Heart left ventricle (tissue), 16 donors: ENCODE measurements around the gene GH2. TPM values are rescaled to one million over a fixed set of nuclear protein-coding genes. Genes with fewer than 3 reads are reported as not detected.

Source experiments
- ATAC-seq, 4 donors: fragments of 200-7000 bp; cut with Tn5 transposase; one replicate each; pipeline ENCODE4 v1.9.1; 2020 to 2022; ENCODE audit warnings: moderate library complexity in 4 of 4, mild to moderate bottlenecking in 3 of 4, moderate number of reproducible peaks in 1 of 4
- DNase-seq, 5 donors: peaks; one replicate each; pipeline ENCODE4 v3.0.0-alpha.2; 2020
- H3K27ac ChIP-seq, 12 donors: fragments of 200-600 bp; sonication (generic) in 4 of 12; one replicate each; pipeline versions ENCODE4 v1.5.0 to v1.8.0; 2016 to 2022; ENCODE audit warnings: mild to moderate bottlenecking in 2 of 12
- H3K27me3 ChIP-seq, 9 donors: fragments of 200-600 bp; sonication (generic) in 2 of 9; one replicate each; pipeline versions ENCODE4 v1.5.1 to v1.8.0; 2016 to 2022; ENCODE audit warnings: mild to moderate bottlenecking in 3 of 9
- H3K36me3 ChIP-seq, 9 donors: fragments of 200-600 bp; sonication (generic) in 2 of 9; one replicate each; pipeline versions ENCODE4 v1.5.0 to v1.8.0; 2018 to 2022; ENCODE audit warnings: mild to moderate bottlenecking in 2 of 9
- H3K4me1 ChIP-seq, 12 donors: fragments of 200-600 bp; sonication (generic) in 4 of 12; one replicate each; pipeline versions ENCODE4 v1.5.0 to v1.8.0; 2016 to 2022; ENCODE audit warnings: mild to moderate bottlenecking in 3 of 12
- H3K4me3 ChIP-seq, 12 donors: fragments of 200-600 bp; sonication (generic) in 4 of 12; one replicate each; pipeline versions ENCODE4 v1.5.0 to v1.8.0; 2017 to 2022; ENCODE audit warnings: mild to moderate bottlenecking in 9 of 12, moderate library complexity in 4 of 12
- H3K9me3 ChIP-seq, 12 donors: fragments of 200-600 bp; sonication (generic) in 4 of 12; one replicate each; pipeline versions ENCODE4 v1.5.0 to v1.8.0; 2016 to 2022; ENCODE audit warnings: mild to moderate bottlenecking in 1 of 12
- POLR2A ChIP-seq, 2 donors: fragments of 450-650 bp; IDR thresholded peaks; one replicate each; pipeline ENCODE4 v1.6.1; 2017; ENCODE audit warnings: antibody characterized with exemption in 2 of 2, mild to moderate bottlenecking in 2 of 2, moderate library complexity in 2 of 2
- WGBS, 4 donors: extraction: QIAGEN DNeasy Blood & Tissue Kit in 2 of 4; methylation state at CpG; one replicate each; pipeline versions ENCODE4 v1.1.5 to v1.1.7; 2013 to 2018; 5-methylcytosine and 5-hydroxymethylcytosine counted together
- intact Hi-C, 10 donors: fragments of 100-400 bp; cut with DNase I; formaldehyde crosslinking; loops; one replicate each; pipeline versions ENCODE4 v1.11.1 to v1.14.2; 2022
- polyA plus RNA-seq, 2 donors: library from polyadenylated mRNA; stranded (reverse); fragments of 200-250 nt; gene quantifications; one replicate each; pipeline ENCODE4 v1.2.3, GENCODE V29; 2013
- total RNA-seq, 9 donors: library from RNA; depleted of rRNA in 2 of 9; stranded (reverse); fragments of >200 nt in 2 of 9; fragmentation: NEBNext Ultra II Directional in 3 of 9; extraction: Animal tissue kit (Norgen Biotek cat#: 25700) in 3 of 9; gene quantifications; one replicate each; pipeline versions ENCODE4 v1.1.0 to v1.2.4, GENCODE V29; 2016 to 2023
- TF ChIP-seq, protein P1 (sequence below), 12 donors: fragments of 200-600 bp; sonication (generic) in 4 of 12; IDR thresholded peaks; one replicate each; pipeline versions ENCODE4 v1.5.0 to v1.8.0; 2018 to 2022; ENCODE audit warnings: antibody characterized with exemption in 12 of 12, mild to moderate bottlenecking in 5 of 12
- donor health status: ischemic (EF 13 %, LVEDD 7.1; RV severe dilation, severe dysfunction).
- donor health status: healthy with polysubstance abuse.
- donor health status: DM: no; HTN: yes; CAD: no.
- donor health status: DM: no; HTN: no; CAD: no.
- donor health status: ischemic (EF 25% LVEDD 6.9; RV normal size, moderate dysfunction).
- donor health status: ischemic (EF 25% LVEDD 5.7; RV mildly dilated, moderate dysfunction).
- donor health status: healthy.
- donor health status: DM: yes; HTN: yes; CAD: no.
- donor health status: ischemic (EF 35%, LVEDD 5.7; RV mildly dilated, moderate dysfunction).
- donor health status: nonischemic (EF 11% LVEDD 7.7; RV severe dilation, severe dysfunction).
- donor health status: DM: yes; HTN: yes; CAD: no.
- donor health status: PGD.
- donor health status: ischemic (EF 29% LVEDD 5.4; RV normal size, mild dysfunction).
- donor health status: nonischemic (EF 23%, LVEDD 6.1; RV moderate dilation, normal function).

Gene GH2
- total and polyA plus RNA-seq, 11 donors: not detected

GRCh38 chr17:63837480-63837879, 44.3 kb downstream of the GH2 start:
- Histone ChIP-seq H3K27ac (peak overlapping the region in 11 of 12 donors; percentile 61 to 98 (median 90)), H3K36me3 (peaks cover 0 to 51% (median 50%) of the 10 kb centered on the region in 9 donors), H3K4me1 (peaks cover 21 to 57% (median 48%) of the 10 kb centered on the region in 12 donors), H3K27me3 (no peaks in the 10 kb centered on the region), H3K4me3 (no peak overlapping the region), H3K9me3 (no peaks in the 10 kb centered on the region)
- 86 to 96% (median 92%) methylated on average over 6 to 12 of the region's 12 CpGs for WGBS, 4 donors
- no peak for ATAC-seq
- TF ChIP-seq, protein P1, sequence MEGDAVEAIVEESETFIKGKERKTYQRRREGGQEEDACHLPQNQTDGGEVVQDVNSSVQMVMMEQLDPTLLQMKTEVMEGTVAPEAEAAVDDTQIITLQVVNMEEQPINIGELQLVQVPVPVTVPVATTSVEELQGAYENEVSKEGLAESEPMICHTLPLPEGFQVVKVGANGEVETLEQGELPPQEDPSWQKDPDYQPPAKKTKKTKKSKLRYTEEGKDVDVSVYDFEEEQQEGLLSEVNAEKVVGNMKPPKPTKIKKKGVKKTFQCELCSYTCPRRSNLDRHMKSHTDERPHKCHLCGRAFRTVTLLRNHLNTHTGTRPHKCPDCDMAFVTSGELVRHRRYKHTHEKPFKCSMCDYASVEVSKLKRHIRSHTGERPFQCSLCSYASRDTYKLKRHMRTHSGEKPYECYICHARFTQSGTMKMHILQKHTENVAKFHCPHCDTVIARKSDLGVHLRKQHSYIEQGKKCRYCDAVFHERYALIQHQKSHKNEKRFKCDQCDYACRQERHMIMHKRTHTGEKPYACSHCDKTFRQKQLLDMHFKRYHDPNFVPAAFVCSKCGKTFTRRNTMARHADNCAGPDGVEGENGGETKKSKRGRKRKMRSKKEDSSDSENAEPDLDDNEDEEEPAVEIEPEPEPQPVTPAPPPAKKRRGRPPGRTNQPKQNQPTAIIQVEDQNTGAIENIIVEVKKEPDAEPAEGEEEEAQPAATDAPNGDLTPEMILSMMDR (IDR thresholded peaks at IDR 0.05): no peak
- TF ChIP-seq POLR2A (IDR thresholded peaks at IDR 0.05): no peak
- intact Hi-C loops: no loop called here
- DNase-seq: no peak

- DNase-seq (no peak), ATAC-seq (no peak)
- Histone ChIP-seq H3K27me3 (no peaks in the 10 kb centered on the region), H3K4me3 (no peak overlapping the region), H3K27ac (peak overlapping the region in 5 of 12 donors; percentile 79 to 98 (median 94)), H3K4me1 (peaks cover 21 to 57% (median 48%) of the 10 kb centered on the region in 12 donors), H3K9me3 (no peaks in the 10 kb centered on the region), H3K36me3 (peaks cover 0 to 57% (median 57%) of the 10 kb centered on the region in 9 donors)
- TF ChIP-seq POLR2A (IDR thresholded peaks at IDR 0.05): no peak
- TF ChIP-seq, protein P1 (IDR thresholded peaks at IDR 0.05): no peak
- 94 to 96% (median 95%) methylated on average over 7 of the region's 7 CpGs for WGBS, 4 donors
- intact Hi-C loops: no loop called here
Measured at GRCh38 chr17:63836811-63837210, 44.9 kb downstream of the GH2 start.

DNA sequence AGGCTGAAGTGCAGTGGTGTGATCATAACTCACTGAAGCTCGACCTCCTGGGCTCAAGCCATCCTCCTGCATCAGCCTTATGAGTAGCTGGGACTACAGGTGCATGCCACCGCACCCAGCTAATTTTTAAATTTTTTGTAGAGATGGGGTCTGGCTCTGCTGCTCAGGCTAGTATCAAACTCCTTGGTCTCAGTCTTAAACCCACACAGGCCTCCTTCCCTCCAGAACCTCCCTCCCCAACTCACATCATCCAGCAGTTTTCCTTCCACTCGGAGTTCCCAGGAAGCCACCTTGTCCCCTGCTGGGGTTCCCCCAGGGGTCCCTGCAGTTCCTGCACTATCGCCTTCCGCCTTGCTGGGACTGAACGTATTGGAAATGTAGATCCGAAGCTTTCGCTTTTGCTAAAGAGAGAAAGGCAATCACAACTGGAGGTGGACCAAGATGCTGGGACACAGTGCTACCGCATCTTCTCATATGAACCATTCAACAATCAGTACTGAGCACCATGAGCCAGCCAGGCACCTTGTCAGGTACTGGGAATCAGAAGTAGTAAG, 46.5 kb downstream of the GH2 start:
- Histone ChIP-seq H3K4me3 (no peak overlapping the region), H3K36me3 (peaks cover 0 to 73% (median 72%) of the 10 kb centered on the region in 9 donors), H3K9me3 (no peaks in the 10 kb centered on the region), H3K27ac (peak overlapping the region in 1 of 12 donors; percentile 24), H3K27me3 (no peaks in the 10 kb centered on the region), H3K4me1 (peaks cover 11 to 51% (median 33%) of the 10 kb centered on the region in 12 donors)
- DNase-seq (no peak), ATAC-seq (no peak)
- TF ChIP-seq POLR2A (IDR thresholded peaks at IDR 0.05): no peak
- TF ChIP-seq, protein P1 (IDR thresholded peaks at IDR 0.05): peak in 2 of 12 donors; percentile 1 to 3
- WGBS, 4 donors: 87 to 91% (median 89%) methylated on average over 9 of the region's 9 CpGs
- intact Hi-C loops: no loop called here

DNA sequence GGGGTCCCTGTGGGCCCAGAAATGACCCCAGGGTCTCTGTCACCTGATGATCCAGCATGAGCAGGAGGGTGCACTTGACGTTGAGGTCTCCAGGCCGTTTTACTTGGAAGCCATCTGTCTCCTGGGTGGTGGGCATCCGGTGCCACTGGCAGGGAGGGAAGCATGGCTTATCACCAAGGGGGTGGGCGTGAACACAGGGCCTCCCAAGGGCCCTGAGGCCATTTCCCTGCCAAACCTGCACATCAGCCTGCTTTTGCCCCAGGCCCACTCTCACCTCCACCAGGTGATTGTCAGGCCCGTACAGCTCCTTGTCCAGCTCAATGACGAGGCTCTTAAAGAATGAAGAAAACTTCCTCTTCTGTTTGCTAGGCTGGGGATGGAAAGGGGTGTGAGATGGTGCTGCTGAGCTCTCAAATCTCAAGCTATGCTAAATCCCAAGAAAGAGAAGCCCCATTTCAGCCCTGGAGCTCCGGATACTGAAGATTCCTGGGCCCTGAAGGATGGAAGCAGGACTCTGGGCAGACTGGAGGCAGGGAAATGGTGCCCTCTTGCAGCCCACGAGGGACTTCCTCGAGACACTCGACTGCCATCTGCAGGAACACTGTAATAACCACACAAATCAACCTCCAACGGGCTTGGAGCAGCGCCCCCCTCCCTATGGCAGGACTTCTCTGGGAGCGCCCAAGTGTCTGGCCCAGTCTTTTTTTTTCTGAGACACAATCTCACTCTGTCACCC, 47.1 kb downstream of the GH2 start:
- peak overlapping the region in 1 of 12 donors; percentile 24 for H3K27ac ChIP-seq
- H3K36me3 ChIP-seq: peaks cover 0 to 80% (median 79%) of the 10 kb centered on the region in 9 donors
- DNase-seq (peak in 1 of 5 donors; percentile 47), ATAC-seq (peak in 1 of 4 donors; percentile 21)
- H3K4me1 ChIP-seq: peaks cover 10 to 44% (median 27%) of the 10 kb centered on the region in 12 donors
- intact Hi-C loops: no loop called here
- H3K4me3 ChIP-seq: no peak overlapping the region
- no peaks in the 10 kb centered on the region for H3K27me3 ChIP-seq
- WGBS, 4 donors: 41 to 50% (median 47%) methylated on average over 13 of the region's 13 CpGs
- H3K9me3 ChIP-seq: no peaks in the 10 kb centered on the region
- no peak for TF ChIP-seq POLR2A (IDR thresholded peaks at IDR 0.05)
- TF ChIP-seq, protein P1 (IDR thresholded peaks at IDR 0.05): peak in 11 of 12 donors; percentile 14 to 66 (median 37)
